GM23248 (cell line): Measurements from ENCODE around the gene KCNQ2. TPM values are rescaled to one million over a fixed set of nuclear protein-coding genes. Genes with fewer than 3 reads are reported as not detected.

ENCODE experiments used
- DNase-seq: peaks from one replicate; pipeline ENCODE4 v3.0.0-alpha.2; 2015
- H2AFZ ChIP-seq: fragments of 200-600 bp; sonication (generic); 2 replicates; pipeline ENCODE4 v1.6.1; 2016; ENCODE audit warnings: antibody characterized with exemption
- H3F3A ChIP-seq: fragments of 200-600 bp; sonication (generic); 2 replicates; pipeline ENCODE4 v1.6.1; 2016; ENCODE audit warnings: mild to moderate bottlenecking, antibody characterized with exemption, mixed run types; ENCODE audit not compliant: insufficient read depth
- H3K27ac ChIP-seq: fragments of 200-600 bp; sonication (generic); 2 replicates; pipeline ENCODE4 v1.5.1; 2016; ENCODE audit warnings: mild to moderate bottlenecking
- H3K27me3 ChIP-seq: fragments of 200-600 bp; sonication (generic); replicated peaks from 2 replicates; pipeline ENCODE4 v1.6.1; 2016; ENCODE audit warnings: mild to moderate bottlenecking; ENCODE audit not compliant: insufficient read depth
- H3K36me3 ChIP-seq: fragments of 200-600 bp; sonication (generic); 2 replicates; pipeline ENCODE4 v1.6.1; 2016; ENCODE audit warnings: low read depth, mild to moderate bottlenecking
- H3K4me1 ChIP-seq: fragments of 200-600 bp; sonication (generic); 2 replicates; pipeline ENCODE4 v1.6.1; 2016; ENCODE audit warnings: mild to moderate bottlenecking; ENCODE audit not compliant: insufficient read depth
- H3K4me2 ChIP-seq: fragments of 200-600 bp; sonication (generic); one replicate; pipeline ENCODE4 v1.6.1; 2016; ENCODE audit warnings: mild to moderate bottlenecking; ENCODE audit not compliant: unreplicated experiment
- H3K4me3 ChIP-seq: fragments of 200-600 bp; sonication (generic); 2 replicates; pipeline ENCODE4 v1.5.1; 2016; ENCODE audit warnings: mild to moderate bottlenecking
- H3K79me2 ChIP-seq: fragments of 200-600 bp; sonication (generic); 2 replicates; pipeline ENCODE4 v1.6.1; 2016; ENCODE audit warnings: mild to moderate bottlenecking; ENCODE audit not compliant: insufficient read depth
- H3K9ac ChIP-seq: fragments of 200-600 bp; sonication (generic); 2 replicates; pipeline ENCODE4 v1.6.1; 2016; ENCODE audit warnings: mild to moderate bottlenecking
- H3K9me2 ChIP-seq: fragments of 200-600 bp; sonication (generic); 2 replicates; pipeline ENCODE4 v1.6.1; 2016; ENCODE audit warnings: mixed run types, mild to moderate bottlenecking, moderate library complexity; ENCODE audit not compliant: insufficient read depth
- H3K9me3 ChIP-seq: fragments of 200-600 bp; sonication (generic); one replicate; pipeline ENCODE4 v1.6.1; 2017; ENCODE audit warnings: low read depth
- H4K20me1 ChIP-seq: fragments of 200-600 bp; sonication (generic); 2 replicates; pipeline ENCODE4 v1.6.0; 2016; ENCODE audit not compliant: insufficient read depth
- EZH2 ChIP-seq: fragments of 200-600 bp; sonication (generic); IDR thresholded peaks from 2 replicates; pipeline ENCODE4 v1.6.1; 2018; ENCODE audit warnings: antibody characterized with exemption, mild to moderate bottlenecking; ENCODE audit not compliant: insufficient read depth, poor library complexity, severe bottlenecking
- EZH2phosphoT487 ChIP-seq: fragments of 200-600 bp; sonication (generic); IDR thresholded peaks from 2 replicates; pipeline ENCODE4 v1.6.1; 2018; ENCODE audit warnings: antibody characterized with exemption, moderate library complexity, mild to moderate bottlenecking, low read depth; ENCODE audit not compliant: insufficient read depth
- WGBS, 2 experiments: methylation state at CpG; one replicate each; pipeline ENCODE4 v1.1.6; 2015 to 2017; ENCODE audit warnings: low lambda C conversion rate in 2 of 2, low coverage in 1 of 2; ENCODE audit errors: missing lambda C conversion rate in 2 of 2; 5-methylcytosine and 5-hydroxymethylcytosine counted together
- in situ Hi-C: fragments of 300-500 bp; cut with MboI; formaldehyde crosslinking; loops from 2 replicates; pipeline ENCODE4 v1.15.0; 2020
- polyA plus RNA-seq: library from polyadenylated mRNA; unstranded; fragments of >200 nt; fragmentation: Nextera tagmentation; extraction: Ambion mirVana; gene quantifications from 2 replicates; pipeline ENCODE4 v1.2.1, GENCODE V29; 2016
- total RNA-seq: library from RNA; depleted of rRNA; stranded (reverse); fragments of >200 nt; shearing (Covaris generic); gene quantifications from 2 replicates; pipeline ENCODE4 v1.2.3, GENCODE V29; 2014

Gene KCNQ2
- total and polyA plus RNA-seq, 2 experiments from 2014 or later, result 0.38 TPM; not detected in 1

- no peaks in the 10 kb centered on the region for H3K36me3 ChIP-seq
- 74 to 76% methylated on average over 18 of the region's 18 CpGs for WGBS, 2 experiments
- no peak for DNase-seq
- H2AFZ ChIP-seq, result no peak overlapping the region
- no peaks in the 10 kb centered on the region for H3K79me2 ChIP-seq
- no peaks in the 10 kb centered on the region for H4K20me1 ChIP-seq
- H3K27me3 ChIP-seq, result 0 out of 2 replicates have a peak, but pooled peaks cover 14% of the 10 kb centered on the region
- no peak overlapping the region for H3K4me3 ChIP-seq
- H3K27ac ChIP-seq, result no peak overlapping the region
- no peak overlapping the region for H3K4me2 ChIP-seq
- no peak for TF ChIP-seq EZH2phosphoT487
- TF ChIP-seq EZH2, result no peak
- H3K9me3 ChIP-seq, result peaks cover 5% of the 10 kb centered on the region
- H3K4me1 ChIP-seq, result no peaks in the 10 kb centered on the region
- H3F3A ChIP-seq, result no peaks in the 10 kb centered on the region
- no peaks in the 10 kb centered on the region for H3K9me2 ChIP-seq
- no peak overlapping the region for H3K9ac ChIP-seq
- in situ Hi-C loops, result no loop called here
Observed at GRCh38 chr20:63386491-63386890, 86.0 kb downstream of the KCNQ2 start.

GRCh38 chr20:63385819-63386218, 86.6 kb downstream of the KCNQ2 start:
- 48 to 51% methylated on average over 6 of the region's 6 CpGs for WGBS, 2 experiments
- peaks cover 14% of the 10 kb centered on the region; the same call in 1 of the 2 replicates for H3K27me3 ChIP-seq

GRCh38 chr20:63384336-63384735, 88.1 kb downstream of the KCNQ2 start:
- 56 to 58% methylated on average over 18 of the region's 18 CpGs for WGBS, 2 experiments
- H3K4me3 ChIP-seq, result no peak overlapping the region
- H3K79me2 ChIP-seq, result no peaks in the 10 kb centered on the region
- no peak overlapping the region for H3K4me2 ChIP-seq
- no peak overlapping the region for H2AFZ ChIP-seq
- H3F3A ChIP-seq, result no peaks in the 10 kb centered on the region
- no peaks in the 10 kb centered on the region for H4K20me1 ChIP-seq
- no peaks in the 10 kb centered on the region for H3K9me2 ChIP-seq
- no peak overlapping the region for H3K27ac ChIP-seq
- no peaks in the 10 kb centered on the region for H3K4me1 ChIP-seq
- TF ChIP-seq EZH2, result no peak
- no peak for TF ChIP-seq EZH2phosphoT487
- no peaks in the 10 kb centered on the region for H3K36me3 ChIP-seq
- no peak for DNase-seq
- peaks cover 5% of the 10 kb centered on the region for H3K9me3 ChIP-seq
- no peak overlapping the region for H3K9ac ChIP-seq
- H3K27me3 ChIP-seq, result peaks cover 9% of the 10 kb centered on the region; the same call in 1 of the 2 replicates
- in situ Hi-C loops, result no loop called here

More at GRCh38 chr20:63385819-63386218, 86.6 kb downstream of the KCNQ2 start:
- H3K4me3 ChIP-seq, result no peak overlapping the region
- H3K27ac ChIP-seq, result no peak overlapping the region
- H3K9ac ChIP-seq, result no peak overlapping the region
- H3F3A ChIP-seq, result no peaks in the 10 kb centered on the region
- no peaks in the 10 kb centered on the region for H4K20me1 ChIP-seq
- no peaks in the 10 kb centered on the region for H3K79me2 ChIP-seq
- DNase-seq, result no peak
- H3K9me3 ChIP-seq, result peaks cover 5% of the 10 kb centered on the region
- H2AFZ ChIP-seq, result no peak overlapping the region
- H3K4me2 ChIP-seq, result no peak overlapping the region
- TF ChIP-seq EZH2 (no peak), EZH2phosphoT487 (no peak)
- in situ Hi-C loops, result no loop called here
- H3K4me1 ChIP-seq, result no peaks in the 10 kb centered on the region
- no peaks in the 10 kb centered on the region for H3K36me3 ChIP-seq
- H3K9me2 ChIP-seq, result no peaks in the 10 kb centered on the region

GRCh38 chr20:63383556-63383955, 88.9 kb downstream of the KCNQ2 start:
- Histone ChIP-seq H3K9ac (no peak overlapping the region), H3K9me3 (peaks cover 5% of the 10 kb centered on the region), H3K27ac (no peak overlapping the region), H3K4me3 (no peak overlapping the region), H3K4me2 (no peak overlapping the region), H3K27me3 (peaks cover 12% of the 10 kb centered on the region), H3K4me1 (no peaks in the 10 kb centered on the region), H3F3A (no peaks in the 10 kb centered on the region), H2AFZ (no peak overlapping the region), H3K9me2 (no peaks in the 10 kb centered on the region), H3K79me2 (no peaks in the 10 kb centered on the region), H4K20me1 (no peaks in the 10 kb centered on the region), H3K36me3 (no peaks in the 10 kb centered on the region)
- TF ChIP-seq EZH2 (no peak), EZH2phosphoT487 (no peak)
- 22 to 26% methylated on average over 11 of the region's 11 CpGs for WGBS, 2 experiments
- no peak for DNase-seq
- in situ Hi-C loops, result no loop called here
